Articular chondrocyte of knee joint (primary cell): ENCODE results near the gene IGSF21. TPM values are rescaled to one million over a fixed set of nuclear protein-coding genes. Genes with fewer than 3 reads are reported as not detected.

Experiments
- total RNA-seq: library from RNA; depleted of rRNA; stranded (reverse); fragments of >200 nt; gene quantifications from 2 replicates; pipeline ENCODE4 v1.2.3, GENCODE V29; 2012

Gene IGSF21
- total RNA-seq: not detected in 2 replicates

DNA sequence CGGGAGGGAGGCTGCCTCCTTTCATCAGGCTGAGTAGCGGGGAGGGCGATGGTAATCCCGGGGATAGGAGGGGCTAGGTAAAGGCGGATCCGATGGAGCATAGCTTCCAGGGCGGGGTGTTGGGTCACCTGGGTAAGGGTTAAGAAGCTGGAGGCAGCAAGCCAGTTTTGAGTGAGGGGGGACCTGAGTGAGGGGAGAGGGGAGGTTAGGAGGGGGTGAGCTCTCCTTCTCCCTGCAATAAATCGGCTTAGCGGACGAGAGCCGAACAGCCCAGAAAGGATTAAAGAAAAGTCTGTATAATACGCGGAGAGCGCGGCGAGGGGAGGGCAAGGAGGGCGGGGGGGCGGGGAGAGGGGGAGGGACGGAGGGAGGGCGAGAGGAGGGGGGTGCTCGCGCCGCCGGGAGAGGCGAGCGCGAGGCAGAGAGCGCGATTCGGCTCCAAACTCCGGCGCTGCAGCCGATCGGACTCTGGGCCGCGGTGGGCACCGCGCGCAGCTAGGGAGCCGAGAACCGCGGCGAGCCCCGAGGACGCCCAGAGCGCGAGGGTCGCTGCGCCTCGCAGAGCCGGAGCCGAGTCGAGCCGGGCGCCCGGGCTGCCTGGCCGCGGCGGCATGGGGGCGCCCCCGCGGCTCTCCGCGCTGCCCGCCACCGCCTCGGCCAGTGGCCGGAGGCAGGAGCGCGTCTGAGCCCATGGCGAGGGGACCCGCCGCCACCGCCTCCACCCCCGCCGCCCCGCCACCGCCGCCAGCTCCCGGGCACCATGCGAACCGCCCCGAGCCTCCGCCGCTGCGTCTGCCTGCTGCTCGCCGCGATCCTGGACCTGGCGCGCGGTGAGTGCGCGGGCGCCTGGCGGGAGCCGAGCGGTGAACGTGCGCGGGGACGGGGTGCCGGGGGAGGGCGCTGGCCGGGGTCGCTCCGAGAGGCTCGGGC lies at the start of gene IGSF21:
IGSF21 (plus strand) TSS at position 430 of the 930 bp plus-strand sequence; CDS start at position 761, 331 bp downstream.

